Measurements from ENCODE around the gene FOXB2.

- TF ChIP-seq TAF1 (IDR thresholded peaks at IDR 0.05; ENCODE audit: low read depth): no peak
- no peak for TF ChIP-seq EZH2 (IDR thresholded peaks at IDR 0.05; ENCODE audit: borderline replicate concordance, insufficient read depth, low read length, poor library complexity, severe bottlenecking)
- TF ChIP-seq, protein P1, sequence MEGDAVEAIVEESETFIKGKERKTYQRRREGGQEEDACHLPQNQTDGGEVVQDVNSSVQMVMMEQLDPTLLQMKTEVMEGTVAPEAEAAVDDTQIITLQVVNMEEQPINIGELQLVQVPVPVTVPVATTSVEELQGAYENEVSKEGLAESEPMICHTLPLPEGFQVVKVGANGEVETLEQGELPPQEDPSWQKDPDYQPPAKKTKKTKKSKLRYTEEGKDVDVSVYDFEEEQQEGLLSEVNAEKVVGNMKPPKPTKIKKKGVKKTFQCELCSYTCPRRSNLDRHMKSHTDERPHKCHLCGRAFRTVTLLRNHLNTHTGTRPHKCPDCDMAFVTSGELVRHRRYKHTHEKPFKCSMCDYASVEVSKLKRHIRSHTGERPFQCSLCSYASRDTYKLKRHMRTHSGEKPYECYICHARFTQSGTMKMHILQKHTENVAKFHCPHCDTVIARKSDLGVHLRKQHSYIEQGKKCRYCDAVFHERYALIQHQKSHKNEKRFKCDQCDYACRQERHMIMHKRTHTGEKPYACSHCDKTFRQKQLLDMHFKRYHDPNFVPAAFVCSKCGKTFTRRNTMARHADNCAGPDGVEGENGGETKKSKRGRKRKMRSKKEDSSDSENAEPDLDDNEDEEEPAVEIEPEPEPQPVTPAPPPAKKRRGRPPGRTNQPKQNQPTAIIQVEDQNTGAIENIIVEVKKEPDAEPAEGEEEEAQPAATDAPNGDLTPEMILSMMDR (IDR thresholded peaks at IDR 0.05; ENCODE audit: poor library complexity, severe bottlenecking): no peak
- no peak for TF ChIP-seq SMC3 (conservative IDR thresholded peaks at IDR 0.05; ENCODE audit: poor library complexity)
- TF ChIP-seq EP300 (conservative IDR thresholded peaks at IDR 0.05; ENCODE audit: poor library complexity, severe bottlenecking): no peak
- TF ChIP-seq POLR2AphosphoS5 (IDR thresholded peaks at IDR 0.05): no peak
- no peak for TF ChIP-seq REST (IDR thresholded peaks at IDR 0.05; ENCODE audit: borderline replicate concordance)
Measured at GRCh38 chr9:76984486-76984885, 35.0 kb upstream of the FOXB2 start.
